ENCODE data around the gene MAD1L1.
"Not testable (repeated sequence)": the region's sequence is repeated elsewhere in the genome, so short reads cannot be mapped to it uniquely, and the experiment has no call there.

Gene MAD1L1

DNA sequence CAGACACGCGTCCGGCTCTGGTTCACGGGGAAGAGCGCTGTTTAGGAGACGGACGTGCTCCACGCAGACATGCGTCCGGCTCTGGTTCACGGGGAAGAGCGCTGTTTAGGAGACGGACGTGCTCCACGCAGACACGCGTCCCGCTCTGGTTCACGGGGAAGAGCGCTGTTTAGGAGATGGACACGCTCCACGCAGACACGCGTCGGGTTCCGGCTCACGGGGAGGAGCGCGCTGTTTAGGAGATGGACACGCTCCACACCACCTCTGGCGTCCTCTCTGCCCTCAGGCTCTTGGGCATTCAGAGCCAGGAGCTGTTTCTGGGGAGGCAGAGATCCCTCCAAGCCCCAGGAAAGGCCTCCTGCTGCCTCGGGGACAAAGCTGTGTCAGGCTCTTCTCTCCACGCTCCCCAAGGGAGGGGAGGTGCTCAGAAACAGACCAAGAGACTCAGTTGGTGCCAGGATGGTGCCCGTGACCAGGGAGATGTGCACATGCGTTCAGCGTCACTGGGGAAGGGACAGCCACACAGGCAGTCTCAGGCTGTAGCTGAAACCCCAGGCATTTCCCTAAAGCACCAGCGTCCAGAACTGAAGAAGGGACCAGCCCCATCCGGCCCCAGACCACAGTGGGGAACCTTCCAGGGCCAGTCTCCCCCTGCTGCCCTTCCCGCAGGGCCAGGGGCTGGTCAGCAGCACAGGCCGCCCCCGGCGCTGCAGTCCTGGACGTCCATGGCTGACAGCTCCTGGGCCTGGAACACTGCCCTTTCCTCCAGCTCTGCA, 387.0 kb downstream of the MAD1L1 start:
- Histone ChIP-seq H3K4me3 (ENCODE audit: low read length in 2 of 2) (no peak overlapping the region), H3K9me3 (ENCODE audit: control insufficient read depth in 2 of 2, low read length in 2 of 2) (no peaks in the 10 kb centered on the region), H3K27ac (ENCODE audit: low read length) (no peak overlapping the region), H3K9ac (ENCODE audit: low read length in 2 of 2) (no peak overlapping the region), H3K36me3 (ENCODE audit: control insufficient read depth in 2 of 2, insufficient read depth in 2 of 2, low read length in 2 of 2) (no peaks in the 10 kb centered on the region), H3K4me1 (ENCODE audit: control insufficient read depth, insufficient read depth, low read length) (no peaks in the 10 kb centered on the region), H3K27me3 (ENCODE audit: control insufficient read depth in 1 of 2, insufficient read depth in 2 of 2, low read length in 2 of 2) (no peaks in the 10 kb centered on the region)

DNA sequence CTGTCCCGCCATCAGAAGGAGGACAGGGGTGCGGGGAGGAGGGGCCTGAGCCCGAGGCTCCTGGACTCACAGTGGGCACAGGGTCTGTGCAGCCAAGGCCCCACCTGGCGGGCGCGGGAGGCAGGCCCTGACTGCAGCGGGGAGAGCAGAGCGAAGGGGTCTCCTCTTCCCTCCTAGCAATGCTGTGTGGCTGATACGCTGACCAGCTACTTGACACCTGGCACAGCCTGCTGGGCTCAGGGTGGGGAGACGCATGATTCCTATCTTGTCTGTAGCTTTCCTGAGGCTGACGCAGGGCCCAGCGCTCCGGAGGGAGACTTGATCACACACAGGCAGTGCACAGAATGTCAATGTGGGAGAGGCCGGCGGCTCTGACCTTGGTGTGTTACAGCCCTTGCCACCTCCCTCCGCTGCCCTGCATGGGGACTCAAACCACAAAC, 387.8 kb downstream of the MAD1L1 start:
- no peak overlapping the region for H3K27ac ChIP-seq (ENCODE audit: low read length)
- H3K9me3 ChIP-seq (ENCODE audit: control insufficient read depth in 2 of 2, low read length in 2 of 2) = no peaks in the 10 kb centered on the region
- no peaks in the 10 kb centered on the region for H3K4me1 ChIP-seq (ENCODE audit: control insufficient read depth, insufficient read depth, low read length)
- no peak overlapping the region for H3K4me3 ChIP-seq (ENCODE audit: low read length in 2 of 2)
- H3K27me3 ChIP-seq (ENCODE audit: control insufficient read depth in 1 of 2, insufficient read depth in 2 of 2, low read length in 2 of 2) = no peaks in the 10 kb centered on the region
- H3K36me3 ChIP-seq (ENCODE audit: control insufficient read depth in 2 of 2, insufficient read depth in 2 of 2, low read length in 2 of 2) = no peaks in the 10 kb centered on the region
- H3K9ac ChIP-seq (ENCODE audit: low read length in 2 of 2) = no peak overlapping the region

DNA sequence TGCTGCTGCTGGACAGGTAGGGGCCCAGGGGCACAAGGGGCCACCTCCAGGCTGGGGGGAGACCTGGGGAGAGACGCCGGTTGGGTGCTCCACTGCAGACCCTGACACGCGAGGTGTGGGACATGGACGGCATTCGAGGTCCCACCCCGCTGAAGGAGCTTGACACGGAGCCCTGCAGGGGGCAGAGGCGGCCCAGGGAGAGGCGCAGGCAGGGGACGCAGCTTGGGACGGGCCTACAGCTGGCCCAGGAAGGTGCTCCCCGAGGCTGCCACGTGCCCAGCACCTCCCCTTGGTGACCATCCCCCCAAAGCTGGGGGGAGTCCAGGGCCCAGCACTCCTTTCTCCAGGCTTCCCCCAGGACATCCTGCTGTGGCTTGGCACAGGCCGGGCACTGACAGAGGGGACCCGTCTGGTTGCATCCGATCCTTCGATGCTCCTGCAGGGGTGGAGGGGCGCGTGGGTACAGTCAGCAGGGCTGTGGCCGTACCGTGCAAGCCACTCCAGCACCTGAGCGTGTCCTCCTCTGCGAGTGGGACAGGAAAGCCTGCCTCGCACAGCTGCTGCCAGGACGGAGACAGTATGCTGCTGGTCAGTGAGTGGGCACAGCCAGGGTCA, 388.3 kb downstream of the MAD1L1 start:
- Histone ChIP-seq H3K9ac (ENCODE audit: low read length in 2 of 2) (no peak overlapping the region), H3K9me3 (ENCODE audit: control insufficient read depth in 2 of 2, low read length in 2 of 2) (no peaks in the 10 kb centered on the region), H3K27me3 (ENCODE audit: control insufficient read depth in 1 of 2, insufficient read depth in 2 of 2, low read length in 2 of 2) (no peaks in the 10 kb centered on the region), H3K36me3 (ENCODE audit: control insufficient read depth in 2 of 2, insufficient read depth in 2 of 2, low read length in 2 of 2) (no peaks in the 10 kb centered on the region), H3K4me1 (ENCODE audit: control insufficient read depth, insufficient read depth, low read length) (no peaks in the 10 kb centered on the region), H3K4me3 (ENCODE audit: low read length in 2 of 2) (no peak overlapping the region), H3K27ac (ENCODE audit: low read length) (no peak overlapping the region)

DNA sequence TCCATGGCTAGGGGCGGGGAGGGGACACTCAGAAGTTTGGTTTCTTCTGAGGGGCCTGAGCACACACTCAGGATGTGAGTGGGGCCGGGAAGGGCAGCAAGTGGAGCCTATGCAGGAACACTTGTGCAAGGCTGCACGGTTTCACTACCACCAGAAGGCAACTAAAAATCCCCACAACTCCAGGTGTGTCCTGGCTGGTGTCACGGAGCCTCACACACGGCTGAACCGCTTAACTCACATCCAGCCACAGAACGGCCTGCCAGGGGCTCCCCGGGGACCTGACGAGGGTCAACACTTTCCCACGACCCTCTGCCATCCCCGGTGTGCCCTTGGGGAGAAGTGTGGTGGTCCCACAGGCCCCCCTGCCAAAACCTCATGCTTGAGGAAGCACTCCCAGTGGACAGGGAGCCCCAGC, 388.8 kb downstream of the MAD1L1 start:
- no peaks in the 10 kb centered on the region for H3K36me3 ChIP-seq (ENCODE audit: control insufficient read depth in 2 of 2, insufficient read depth in 2 of 2, low read length in 2 of 2)
- no peak overlapping the region for H3K27ac ChIP-seq (ENCODE audit: low read length)

DNA sequence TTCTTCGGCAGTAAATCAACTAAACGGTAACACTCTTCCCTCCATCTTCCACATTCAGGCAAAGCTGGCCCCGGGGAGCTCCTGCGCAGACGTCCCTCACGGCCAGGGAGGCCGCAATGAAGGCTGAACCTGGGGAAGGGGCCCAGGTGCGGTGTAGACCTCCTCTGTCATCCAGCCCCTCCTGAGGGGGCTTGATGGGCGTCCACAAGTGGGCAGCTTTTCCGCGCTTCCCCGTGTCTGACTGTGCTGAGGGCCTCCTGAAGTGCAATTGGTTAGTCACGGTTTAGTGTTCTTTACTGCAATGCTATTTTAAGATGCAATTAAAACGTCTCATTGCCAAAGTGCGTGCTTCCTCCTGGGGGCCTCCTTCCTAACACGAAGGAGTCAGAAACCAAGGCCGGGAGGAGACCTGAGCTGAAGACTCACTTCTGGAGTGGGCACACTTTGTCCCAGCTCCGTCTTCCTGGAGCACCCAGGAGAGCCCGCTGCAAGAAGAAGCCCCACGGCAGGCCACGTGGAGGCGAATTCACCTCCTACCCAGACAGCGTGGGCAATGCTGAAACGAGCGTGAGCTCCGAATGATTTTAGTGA, 389.4 kb downstream of the MAD1L1 start:
- Histone ChIP-seq H3K4me1 (ENCODE audit: control insufficient read depth, insufficient read depth, low read length) (no peaks in the 10 kb centered on the region), H3K27me3 (ENCODE audit: control insufficient read depth in 1 of 2, insufficient read depth in 2 of 2, low read length in 2 of 2) (no peaks in the 10 kb centered on the region), H3K4me3 (ENCODE audit: low read length in 2 of 2) (no peak overlapping the region), H3K9ac (ENCODE audit: low read length in 2 of 2) (no peak overlapping the region), H3K27ac (ENCODE audit: low read length) (no peak overlapping the region), H3K9me3 (ENCODE audit: control insufficient read depth in 2 of 2, low read length in 2 of 2) (no peaks in the 10 kb centered on the region), H3K36me3 (ENCODE audit: control insufficient read depth in 2 of 2, insufficient read depth in 2 of 2, low read length in 2 of 2) (no peaks in the 10 kb centered on the region)

More for the DNA sequence above, 388.8 kb downstream of the MAD1L1 start:
- no peaks in the 10 kb centered on the region for H3K4me1 ChIP-seq (ENCODE audit: control insufficient read depth, insufficient read depth, low read length)
- H3K4me3 ChIP-seq (ENCODE audit: low read length in 2 of 2) = no peak overlapping the region
- no peak overlapping the region for H3K9ac ChIP-seq (ENCODE audit: low read length in 2 of 2)
- H3K27me3 ChIP-seq (ENCODE audit: control insufficient read depth in 1 of 2, insufficient read depth in 2 of 2, low read length in 2 of 2) = no peaks in the 10 kb centered on the region
- H3K9me3 ChIP-seq (ENCODE audit: control insufficient read depth in 2 of 2, low read length in 2 of 2) = no peaks in the 10 kb centered on the region

DNA sequence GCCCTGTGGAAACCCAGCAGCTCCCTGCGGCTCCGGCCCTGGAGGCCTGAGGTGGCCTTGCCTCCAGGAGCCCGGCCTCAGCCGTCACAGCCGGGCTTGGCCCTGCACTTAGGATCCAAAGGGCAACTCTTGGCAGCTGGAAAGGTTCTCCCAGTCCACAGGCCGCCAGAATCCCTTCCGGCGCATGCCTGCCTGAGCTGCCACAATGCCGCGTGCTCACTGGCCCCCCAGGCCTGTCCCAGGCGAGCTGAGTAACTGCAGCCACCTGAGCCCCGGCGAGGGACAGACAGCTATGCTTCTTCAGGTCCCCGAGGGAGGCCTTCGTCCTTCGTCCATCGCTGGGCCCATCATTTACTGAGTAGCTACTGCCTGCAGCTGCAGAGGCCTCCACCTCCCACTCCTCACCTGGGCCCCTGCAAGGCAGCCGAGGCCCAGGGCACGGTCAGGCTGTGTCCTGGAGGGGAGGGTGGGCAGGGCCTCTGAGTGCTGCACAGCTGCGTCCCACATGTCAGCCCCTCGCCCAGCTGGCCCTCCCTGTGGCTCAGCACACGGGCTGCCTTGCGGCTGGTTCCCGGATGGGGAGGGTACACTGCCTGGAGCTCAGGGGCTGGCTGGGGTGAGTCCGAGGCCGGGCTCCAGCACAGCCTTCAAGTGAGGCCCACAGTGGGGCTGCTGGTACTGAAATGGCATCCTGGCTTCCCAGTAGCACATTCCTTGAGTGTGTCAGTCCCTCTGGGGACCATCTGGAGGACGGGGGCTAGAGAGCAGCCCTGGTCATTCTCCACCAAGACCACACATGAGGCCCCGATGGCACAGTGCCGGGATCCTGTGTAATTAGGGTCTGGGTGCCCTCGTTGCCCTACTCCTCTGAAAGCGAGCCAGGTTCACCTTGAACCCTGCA, 390.2 kb downstream of the MAD1L1 start:
- H3K9ac ChIP-seq (ENCODE audit: low read length in 2 of 2) = no peak overlapping the region
- H3K27me3 ChIP-seq (ENCODE audit: control insufficient read depth in 1 of 2, insufficient read depth in 2 of 2, low read length in 2 of 2) = no peaks in the 10 kb centered on the region
- no peak overlapping the region for H3K4me3 ChIP-seq (ENCODE audit: low read length in 2 of 2)
- H3K27ac ChIP-seq (ENCODE audit: low read length) = no peak overlapping the region
- H3K9me3 ChIP-seq (ENCODE audit: control insufficient read depth in 2 of 2, low read length in 2 of 2) = no peaks in the 10 kb centered on the region
- H3K4me1 ChIP-seq (ENCODE audit: control insufficient read depth, insufficient read depth, low read length) = no peaks in the 10 kb centered on the region
- H3K36me3 ChIP-seq (ENCODE audit: control insufficient read depth in 2 of 2, insufficient read depth in 2 of 2, low read length in 2 of 2) = no peaks in the 10 kb centered on the region

DNA sequence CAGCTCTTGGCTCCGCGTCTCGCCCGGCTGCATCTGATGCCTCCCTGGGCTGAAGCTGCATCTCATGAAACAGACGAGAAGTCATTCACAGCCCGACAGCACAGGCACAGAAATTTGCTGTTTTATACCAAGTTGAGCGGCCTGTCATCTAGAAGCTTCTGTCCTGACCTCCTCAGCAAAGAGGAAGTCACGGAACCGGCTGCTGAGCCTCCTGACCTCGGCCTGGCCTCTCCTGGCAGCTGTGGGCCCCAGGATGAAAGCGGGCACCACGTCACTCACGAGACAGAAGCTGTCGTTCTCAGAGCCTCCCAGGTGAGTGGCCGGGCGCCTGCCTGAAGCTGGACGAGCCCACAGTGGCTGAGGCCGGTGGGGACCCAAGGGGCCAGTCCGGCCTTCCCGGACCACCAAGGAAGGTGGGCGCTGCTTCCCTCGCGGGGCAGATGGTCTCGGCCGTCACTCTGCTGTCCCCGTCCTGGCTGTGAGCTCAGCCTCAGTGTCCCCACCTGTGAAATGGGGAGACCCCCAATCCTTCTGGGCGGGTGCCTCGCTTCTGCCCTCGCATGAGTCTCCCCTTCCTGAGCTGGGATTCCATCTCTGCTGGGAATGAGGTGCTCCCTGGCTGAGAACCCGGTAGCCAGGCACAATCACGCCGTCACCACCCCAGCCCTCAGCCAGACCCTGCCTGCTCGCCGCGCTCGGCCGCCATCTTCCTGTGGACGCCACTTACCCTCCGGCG, 391.3 kb downstream of the MAD1L1 start:
- H3K36me3 ChIP-seq (ENCODE audit: control insufficient read depth in 2 of 2, insufficient read depth in 2 of 2, low read length in 2 of 2); H3K27ac ChIP-seq (ENCODE audit: low read length); H3K4me1 ChIP-seq (ENCODE audit: control insufficient read depth, insufficient read depth, low read length); H3K4me3 ChIP-seq (ENCODE audit: low read length in 2 of 2); H3K9me3 ChIP-seq (ENCODE audit: control insufficient read depth in 2 of 2, low read length in 2 of 2); H3K27me3 ChIP-seq (ENCODE audit: control insufficient read depth in 1 of 2, insufficient read depth in 2 of 2, low read length in 2 of 2); H3K9ac ChIP-seq (ENCODE audit: low read length in 2 of 2): not testable (repeated sequence)

DNA sequence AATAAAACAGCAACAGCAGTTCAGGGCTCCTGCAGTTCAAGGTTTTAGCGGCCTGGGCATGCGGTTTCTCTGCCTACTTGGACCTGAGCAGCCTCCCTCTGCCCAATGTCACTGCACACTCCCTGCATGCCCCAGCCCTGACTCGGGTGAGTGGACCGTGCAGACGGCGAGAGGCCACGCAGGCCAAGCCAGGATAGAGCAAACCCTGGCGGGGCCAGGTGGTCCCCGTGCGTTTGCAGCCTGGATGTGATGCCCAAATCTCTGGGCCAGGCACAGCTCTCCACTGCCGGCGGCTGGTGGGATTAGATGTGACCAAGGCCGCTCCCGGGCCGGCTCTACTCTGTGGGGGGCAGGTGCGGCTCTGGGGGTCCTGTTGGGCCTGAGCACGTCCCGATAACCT, 392.0 kb downstream of the MAD1L1 start:
- H3K27me3 ChIP-seq (ENCODE audit: control insufficient read depth in 1 of 2, insufficient read depth in 2 of 2, low read length in 2 of 2); H3K9ac ChIP-seq (ENCODE audit: low read length in 2 of 2); H3K36me3 ChIP-seq (ENCODE audit: control insufficient read depth in 2 of 2, insufficient read depth in 2 of 2, low read length in 2 of 2); H3K4me1 ChIP-seq (ENCODE audit: control insufficient read depth, insufficient read depth, low read length); H3K4me3 ChIP-seq (ENCODE audit: low read length in 2 of 2); H3K27ac ChIP-seq (ENCODE audit: low read length); H3K9me3 ChIP-seq (ENCODE audit: control insufficient read depth in 2 of 2, low read length in 2 of 2): not testable (repeated sequence)

DNA sequence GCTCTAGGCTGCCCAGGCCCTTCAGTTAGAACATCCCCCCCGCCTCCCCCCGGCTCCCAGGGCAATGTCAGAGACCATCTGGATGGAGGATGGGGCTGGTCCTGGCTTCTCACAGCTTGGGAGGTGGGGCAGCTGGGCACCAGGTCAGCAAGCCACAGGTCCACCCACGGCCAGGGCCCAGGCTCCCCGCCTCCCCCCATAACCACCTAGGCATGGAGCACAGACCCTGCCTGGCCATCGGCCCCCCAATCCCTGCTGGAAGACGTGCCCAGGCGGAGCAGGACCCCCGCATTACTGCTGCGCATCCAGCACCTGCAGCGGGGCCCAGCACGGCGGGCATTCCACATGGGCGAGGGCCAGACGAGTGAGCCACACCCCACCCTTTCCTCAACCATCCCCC, 393.0 kb downstream of the MAD1L1 start:
- no peak overlapping the region for H3K4me3 ChIP-seq (ENCODE audit: low read length in 2 of 2)
- no peaks in the 10 kb centered on the region for H3K9me3 ChIP-seq (ENCODE audit: control insufficient read depth in 2 of 2, low read length in 2 of 2)
- no peaks in the 10 kb centered on the region for H3K4me1 ChIP-seq (ENCODE audit: control insufficient read depth, insufficient read depth, low read length)
- H3K27me3 ChIP-seq (ENCODE audit: control insufficient read depth in 1 of 2, insufficient read depth in 2 of 2, low read length in 2 of 2) = no peaks in the 10 kb centered on the region
- H3K36me3 ChIP-seq (ENCODE audit: control insufficient read depth in 2 of 2, insufficient read depth in 2 of 2, low read length in 2 of 2) = no peaks in the 10 kb centered on the region
- H3K9ac ChIP-seq (ENCODE audit: low read length in 2 of 2) = no peak overlapping the region
- H3K27ac ChIP-seq (ENCODE audit: low read length) = no peak overlapping the region

DNA sequence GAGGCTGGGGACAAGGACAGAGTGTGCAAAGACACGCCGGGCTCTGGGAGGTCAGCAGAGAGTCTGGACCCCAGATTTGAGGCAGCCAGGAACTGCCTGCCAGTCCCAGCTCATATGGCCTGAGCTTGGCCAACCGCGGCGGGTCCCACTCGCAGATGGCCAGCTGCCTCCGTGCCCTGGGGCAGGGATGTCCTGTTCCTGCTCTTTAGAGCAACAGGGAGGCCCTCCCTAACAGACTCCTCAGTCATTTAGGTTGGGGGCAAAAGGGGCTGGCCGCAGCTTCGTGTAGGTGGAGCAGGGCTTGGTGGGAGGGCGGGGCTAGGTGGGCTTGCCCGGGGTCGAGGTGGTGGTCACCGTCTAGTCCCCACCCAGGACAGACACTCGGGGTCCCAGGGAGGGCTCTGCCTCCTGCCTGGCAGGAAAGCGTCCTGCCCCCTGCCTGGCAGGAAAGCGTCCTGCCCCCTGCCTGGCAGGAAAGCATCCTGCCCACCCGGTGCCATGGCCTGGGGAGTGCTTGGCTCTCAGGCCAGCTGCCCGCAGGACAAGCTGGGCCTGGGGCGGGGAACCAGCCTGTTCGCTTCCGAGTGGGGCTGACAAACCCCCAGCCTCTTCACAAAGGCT, 393.7 kb downstream of the MAD1L1 start:
- H3K9ac ChIP-seq (ENCODE audit: low read length in 2 of 2); H3K27ac ChIP-seq (ENCODE audit: low read length); H3K4me1 ChIP-seq (ENCODE audit: control insufficient read depth, insufficient read depth, low read length); H3K27me3 ChIP-seq (ENCODE audit: control insufficient read depth in 1 of 2, insufficient read depth in 2 of 2, low read length in 2 of 2); H3K9me3 ChIP-seq (ENCODE audit: control insufficient read depth in 2 of 2, low read length in 2 of 2); H3K4me3 ChIP-seq (ENCODE audit: low read length in 2 of 2); H3K36me3 ChIP-seq (ENCODE audit: control insufficient read depth in 2 of 2, insufficient read depth in 2 of 2, low read length in 2 of 2): not testable (repeated sequence)
